ENCODE data around the gene USP17L11. TPM values are rescaled to one million over a fixed set of nuclear protein-coding genes. Genes with fewer than 3 reads are reported as not detected.
"Not testable (repeated sequence)": the region's sequence is repeated elsewhere in the genome, so short reads cannot be mapped to it uniquely, and the experiment has no call there.

Gene USP17L11, protein sequence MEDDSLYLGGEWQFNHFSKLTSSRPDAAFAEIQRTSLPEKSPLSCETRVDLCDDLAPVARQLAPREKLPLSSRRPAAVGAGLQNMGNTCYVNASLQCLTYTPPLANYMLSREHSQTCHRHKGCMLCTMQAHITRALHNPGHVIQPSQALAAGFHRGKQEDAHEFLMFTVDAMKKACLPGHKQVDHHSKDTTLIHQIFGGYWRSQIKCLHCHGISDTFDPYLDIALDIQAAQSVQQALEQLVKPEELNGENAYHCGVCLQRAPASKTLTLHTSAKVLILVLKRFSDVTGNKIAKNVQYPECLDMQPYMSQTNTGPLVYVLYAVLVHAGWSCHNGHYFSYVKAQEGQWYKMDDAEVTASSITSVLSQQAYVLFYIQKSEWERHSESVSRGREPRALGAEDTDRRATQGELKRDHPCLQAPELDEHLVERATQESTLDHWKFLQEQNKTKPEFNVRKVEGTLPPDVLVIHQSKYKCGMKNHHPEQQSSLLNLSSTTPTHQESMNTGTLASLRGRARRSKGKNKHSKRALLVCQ
- not detected for total RNA-seq

DNA sequence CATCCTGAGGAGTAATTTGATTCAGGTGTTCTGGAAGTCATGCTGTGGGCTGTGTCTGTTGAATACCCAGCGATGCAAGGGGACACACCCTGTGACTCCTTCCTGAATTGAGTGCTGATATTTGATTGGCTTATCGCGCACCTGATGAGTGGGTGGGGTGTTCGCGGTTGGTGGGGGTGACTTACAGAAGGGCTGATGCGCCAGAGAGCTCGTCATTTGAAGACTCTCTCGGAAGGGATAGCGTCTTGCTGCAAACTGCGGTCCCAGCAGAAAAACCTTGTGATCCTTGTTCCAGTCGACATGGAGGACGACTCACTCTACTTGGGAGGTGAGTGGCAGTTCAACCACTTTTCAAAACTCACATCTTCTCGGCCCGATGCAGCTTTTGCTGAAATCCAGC lies at the start of gene USP17L11:
TSS of gene USP17L11 (plus strand) at position 301 of the 400 bp plus-strand sequence. CDS start at position 301, 0 bp downstream.
- not testable (repeated sequence) for ATAC-seq; DNase-seq (ENCODE audit: low spot score in 2 of 2); H3K27ac Mint-ChIP-seq; H3K36me3 Mint-ChIP-seq; H3K9me3 Mint-ChIP-seq

GRCh38 chr4:9165990-9166389 lies 49.2 kb upstream of the USP17L11 start:
- H3K36me3 Mint-ChIP-seq; H3K27ac Mint-ChIP-seq; DNase-seq (ENCODE audit: low spot score in 2 of 2); H3K9me3 Mint-ChIP-seq; ATAC-seq: not testable (repeated sequence)

DNA sequence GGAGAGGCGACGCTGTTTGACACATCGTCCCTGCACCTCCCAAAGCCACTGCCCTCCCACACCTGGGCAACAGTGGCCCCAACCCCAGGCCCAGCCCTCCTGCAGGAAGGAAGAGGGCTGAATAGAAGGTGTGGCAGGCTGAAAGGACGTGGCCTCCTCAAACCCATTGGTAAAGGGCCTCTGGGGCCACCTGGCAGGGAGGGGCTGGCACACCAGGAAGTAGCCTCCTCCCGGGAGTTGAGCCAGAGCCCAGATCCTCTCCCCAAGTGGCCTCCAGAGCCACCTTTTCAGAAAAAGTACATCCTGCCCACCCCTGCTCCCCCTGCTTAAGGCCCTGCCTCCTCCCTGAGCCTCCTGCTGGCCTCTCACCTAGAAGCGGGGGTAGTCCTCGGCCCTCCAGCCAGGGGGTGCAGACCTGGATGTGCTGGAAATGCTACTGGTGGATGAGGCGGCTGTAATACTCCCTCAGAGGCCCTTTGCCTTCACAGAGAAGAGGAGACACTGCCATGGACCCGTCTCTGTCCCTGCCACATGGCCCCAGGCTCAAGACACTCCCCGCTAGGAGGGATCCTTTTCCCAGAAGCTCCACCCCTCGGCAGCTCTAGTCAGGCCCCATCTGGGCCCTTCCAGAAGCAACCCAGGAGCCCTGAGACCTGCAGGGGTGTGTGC lies 45.3 kb upstream of the USP17L11 start, which contains the start of gene FAM90A26:
TSS of gene FAM90A26 (plus strand) at position 619 of the 669 bp plus-strand sequence. CDS start 2,764 bp downstream, outside the sequence.
- DNase-seq (ENCODE audit: low spot score in 2 of 2); H3K36me3 Mint-ChIP-seq; H3K27ac Mint-ChIP-seq; ATAC-seq; H3K9me3 Mint-ChIP-seq: not testable (repeated sequence)

- not testable (repeated sequence) for H3K27ac Mint-ChIP-seq; H3K9me3 Mint-ChIP-seq; DNase-seq (ENCODE audit: low spot score in 2 of 2); H3K36me3 Mint-ChIP-seq; ATAC-seq
Observed at GRCh38 chr4:9210357-9210756, 4.8 kb upstream of the USP17L11 start, which contains the start of gene USP17L10. Gene USP17L10 (plus strand): TSS chr4:9210657. CDS start chr4:9210657, 0 bp downstream.

DNA sequence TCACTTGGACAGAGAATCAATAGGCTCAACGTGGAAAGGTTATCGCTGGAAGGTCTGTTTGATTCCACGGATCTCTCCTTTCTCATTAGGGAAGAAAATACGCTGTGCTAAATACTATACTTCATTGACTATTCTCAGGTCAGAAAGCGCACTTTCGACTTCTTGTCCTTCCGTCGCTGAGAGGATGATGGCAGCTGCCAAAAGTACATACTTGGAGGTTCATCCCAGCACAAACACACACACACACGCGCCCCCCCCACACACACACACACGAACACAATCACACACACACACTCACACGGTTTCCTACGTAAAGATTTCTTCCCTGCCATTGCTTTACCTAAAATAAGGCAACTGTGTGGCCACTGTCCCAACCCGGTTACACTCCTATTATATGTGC lies 504 bp upstream of the USP17L11 start:
- not testable (repeated sequence) for H3K9me3 Mint-ChIP-seq; H3K36me3 Mint-ChIP-seq; DNase-seq (ENCODE audit: low spot score in 2 of 2); H3K27ac Mint-ChIP-seq; ATAC-seq

DNA sequence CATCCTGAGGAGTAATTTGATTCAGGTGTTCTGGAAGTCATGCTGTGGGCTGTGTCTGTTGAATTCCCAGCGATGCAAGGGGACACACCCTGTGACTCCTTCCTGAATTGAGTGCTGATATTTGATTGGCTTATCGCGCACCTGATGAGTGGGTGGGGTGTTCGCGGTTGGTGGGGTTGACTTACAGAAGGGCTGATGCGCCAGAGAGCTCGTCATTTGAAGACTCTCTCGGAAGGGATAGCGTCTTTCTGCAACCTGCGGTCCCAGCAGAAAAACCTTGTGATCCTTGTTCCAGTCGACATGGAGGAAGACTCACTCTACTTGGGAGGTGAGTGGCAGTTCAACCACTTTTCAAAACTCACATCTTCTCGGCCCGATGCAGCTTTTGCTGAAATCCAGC lies 4.6 kb downstream of the USP17L11 start, which contains the start of gene USP17L12:
TSS of gene USP17L12 (plus strand) at position 301 of the 400 bp plus-strand sequence. CDS start at position 301, 0 bp downstream.
- not testable (repeated sequence) for H3K9me3 Mint-ChIP-seq; ATAC-seq; DNase-seq (ENCODE audit: low spot score in 2 of 2); H3K36me3 Mint-ChIP-seq; H3K27ac Mint-ChIP-seq

DNA sequence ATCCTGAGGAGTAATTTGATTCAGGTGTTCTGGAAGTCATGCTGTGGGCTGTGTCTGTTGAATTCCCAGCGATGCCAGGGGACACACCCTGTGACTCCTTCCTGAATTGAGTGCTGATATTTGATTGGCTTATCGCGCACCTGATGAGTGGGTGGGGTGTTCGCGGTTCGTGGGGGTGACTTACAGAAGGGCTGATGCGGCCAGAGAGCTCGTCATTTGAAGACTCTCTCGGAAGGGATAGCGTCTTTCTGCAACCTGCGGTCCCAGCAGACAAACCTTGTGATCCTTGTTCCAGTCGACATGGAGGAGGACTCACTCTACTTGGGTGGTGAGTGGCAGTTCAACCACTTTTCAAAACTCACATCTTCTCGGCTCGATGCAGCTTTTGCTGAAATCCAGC lies 9.4 kb downstream of the USP17L11 start, which contains the start of gene USP17L13:
TSS of gene USP17L13 (plus strand) at position 301 of the 400 bp plus-strand sequence. CDS start at position 301, 0 bp downstream.
- not testable (repeated sequence) for H3K27ac Mint-ChIP-seq; DNase-seq (ENCODE audit: low spot score in 2 of 2); H3K9me3 Mint-ChIP-seq; ATAC-seq; H3K36me3 Mint-ChIP-seq

GRCh38 chr4:9230249-9230648 lies 15.0 kb downstream of the USP17L11 start:
- H3K36me3 Mint-ChIP-seq; H3K27ac Mint-ChIP-seq; ATAC-seq; H3K9me3 Mint-ChIP-seq; DNase-seq (ENCODE audit: low spot score in 2 of 2): not testable (repeated sequence)

GRCh38 chr4:9234085-9234484 lies 18.9 kb downstream of the USP17L11 start, which contains the start of gene USP17L15:
Gene USP17L15 (plus strand): TSS chr4:9234385. CDS start chr4:9234385, 0 bp downstream.
- not testable (repeated sequence) for H3K9me3 Mint-ChIP-seq; ATAC-seq; DNase-seq (ENCODE audit: low spot score in 2 of 2); H3K27ac Mint-ChIP-seq; H3K36me3 Mint-ChIP-seq

- H3K36me3 Mint-ChIP-seq; H3K9me3 Mint-ChIP-seq; H3K27ac Mint-ChIP-seq; ATAC-seq; DNase-seq (ENCODE audit: low spot score in 2 of 2): not testable (repeated sequence)
Observed at GRCh38 chr4:9238461-9238860, 23.3 kb downstream of the USP17L11 start.

DNA sequence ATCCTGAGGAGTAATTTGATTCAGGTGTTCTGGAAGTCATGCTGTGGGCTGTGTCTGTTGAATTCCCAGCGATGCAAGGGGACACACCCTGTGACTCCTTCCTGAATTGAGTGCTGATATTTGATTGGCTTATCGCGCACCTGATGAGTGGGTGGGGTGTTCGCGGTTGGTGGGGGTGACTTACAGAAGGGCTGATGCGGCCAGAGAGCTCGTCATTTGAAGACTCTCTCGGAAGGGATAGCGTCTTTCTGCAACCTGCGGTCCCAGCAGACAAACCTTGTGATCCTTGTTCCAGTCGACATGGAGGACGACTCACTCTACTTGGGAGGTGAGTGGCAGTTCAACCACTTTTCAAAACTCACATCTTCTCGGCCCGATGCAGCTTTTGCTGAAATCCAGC lies 28.4 kb downstream of the USP17L11 start, which contains the start of gene USP17L17:
TSS of gene USP17L17 (plus strand) at position 301 of the 400 bp plus-strand sequence. CDS start at position 301, 0 bp downstream.
- H3K36me3 Mint-ChIP-seq; DNase-seq (ENCODE audit: low spot score in 2 of 2); ATAC-seq; H3K9me3 Mint-ChIP-seq; H3K27ac Mint-ChIP-seq: not testable (repeated sequence)

GRCh38 chr4:9247953-9248680 lies 32.9 kb downstream of the USP17L11 start, which contains the start of gene USP17L18:
Gene USP17L18 (plus strand): TSS chr4:9248630. CDS start chr4:9248630, 0 bp downstream.
- ATAC-seq, H3K27ac Mint-ChIP-seq, H3K9me3 Mint-ChIP-seq, H3K36me3 Mint-ChIP-seq: not testable (repeated sequence)
- DNase-seq (ENCODE audit: low spot score in 2 of 2), result peak in 1 of 2 donors; percentile 4

DNA sequence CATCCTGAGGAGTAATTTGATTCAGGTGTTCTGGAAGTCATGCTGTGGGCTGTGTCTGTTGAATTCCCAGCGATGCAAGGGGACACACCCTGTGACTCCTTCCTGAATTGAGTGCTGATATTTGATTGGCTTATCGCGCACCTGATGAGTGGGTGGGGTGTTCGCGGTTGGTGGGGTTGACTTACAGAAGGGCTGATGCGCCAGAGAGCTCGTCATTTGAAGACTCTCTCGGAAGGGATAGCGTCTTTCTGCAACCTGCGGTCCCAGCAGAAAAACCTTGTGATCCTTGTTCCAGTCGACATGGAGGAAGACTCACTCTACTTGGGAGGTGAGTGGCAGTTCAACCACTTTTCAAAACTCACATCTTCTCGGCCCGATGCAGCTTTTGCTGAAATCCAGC lies 37.9 kb downstream of the USP17L11 start, which contains the start of gene USP17L19:
TSS of gene USP17L19 (plus strand) at position 301 of the 400 bp plus-strand sequence. CDS start at position 301, 0 bp downstream.
- H3K27ac Mint-ChIP-seq; DNase-seq (ENCODE audit: low spot score in 2 of 2); H3K9me3 Mint-ChIP-seq; H3K36me3 Mint-ChIP-seq; ATAC-seq: not testable (repeated sequence)

GRCh38 chr4:9257824-9258223 lies 42.6 kb downstream of the USP17L11 start, which contains the start of gene USP17L20:
Gene USP17L20 (plus strand): TSS chr4:9258124. CDS start chr4:9258124, 0 bp downstream.
- H3K9me3 Mint-ChIP-seq; H3K36me3 Mint-ChIP-seq; DNase-seq (ENCODE audit: low spot score in 2 of 2); H3K27ac Mint-ChIP-seq; ATAC-seq: not testable (repeated sequence)

DNA sequence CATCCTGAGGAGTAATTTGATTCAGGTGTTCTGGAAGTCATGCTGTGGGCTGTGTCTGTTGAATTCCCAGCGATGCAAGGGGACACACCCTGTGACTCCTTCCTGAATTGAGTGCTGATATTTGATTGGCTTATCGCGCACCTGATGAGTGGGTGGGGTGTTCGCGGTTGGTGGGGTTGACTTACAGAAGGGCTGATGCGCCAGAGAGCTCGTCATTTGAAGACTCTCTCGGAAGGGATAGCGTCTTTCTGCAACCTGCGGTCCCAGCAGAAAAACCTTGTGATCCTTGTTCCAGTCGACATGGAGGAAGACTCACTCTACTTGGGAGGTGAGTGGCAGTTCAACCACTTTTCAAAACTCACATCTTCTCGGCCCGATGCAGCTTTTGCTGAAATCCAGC lies 47.4 kb downstream of the USP17L11 start, which contains the start of gene USP17L21:
TSS of gene USP17L21 (plus strand) at position 301 of the 400 bp plus-strand sequence. CDS start at position 301, 0 bp downstream.
- not testable (repeated sequence) for DNase-seq (ENCODE audit: low spot score in 2 of 2); ATAC-seq; H3K9me3 Mint-ChIP-seq; H3K27ac Mint-ChIP-seq; H3K36me3 Mint-ChIP-seq
